ENCODE results near the gene EML6.
"Not testable (repeated sequence)": the region's sequence is repeated elsewhere in the genome, so short reads cannot be mapped to it uniquely, and the experiment has no call there.

EML6 gene

DNA sequence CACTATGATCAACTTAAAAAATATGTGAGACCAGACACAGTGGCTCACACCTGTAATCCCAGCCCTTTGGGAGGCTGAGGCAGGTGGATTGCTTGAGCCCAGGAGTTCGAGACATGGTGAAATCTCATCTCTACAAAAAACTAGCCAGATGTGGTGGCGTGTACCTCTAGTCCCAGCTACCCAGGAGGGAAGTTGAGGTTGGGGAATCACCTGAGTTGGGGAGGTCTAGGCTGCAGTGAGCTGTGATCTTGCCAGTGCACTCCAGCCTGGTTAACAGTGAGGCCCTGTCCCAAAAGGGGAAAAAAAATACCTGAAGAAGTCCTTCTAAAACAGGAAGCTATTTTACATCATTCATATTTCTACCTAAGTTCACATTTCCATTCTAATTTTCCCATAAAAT, 144.0 kb downstream of the EML6 start:
- Histone ChIP-seq H3K27me3 (ENCODE audit: insufficient read depth, low read length, poor library complexity, severe bottlenecking) (no peaks in the 10 kb centered on the region), H3K9me3 (ENCODE audit: insufficient read depth, low read depth, low read length) (no peaks in the 10 kb centered on the region), H2AFZ (ENCODE audit: low read length) (peak overlapping the region; percentile 84), H3K36me3 (ENCODE audit: insufficient read depth, low read length) (no peaks in the 10 kb centered on the region), H3K4me3 (ENCODE audit: low read length, poor library complexity, severe bottlenecking) (no peak overlapping the region), H3K9ac (ENCODE audit: low read depth, low read length, poor library complexity, severe bottlenecking) (no peak overlapping the region), H3K79me2 (ENCODE audit: insufficient read depth, low read length) (no peaks in the 10 kb centered on the region), H3K9me2 (replicated peaks; ENCODE audit: low read depth, low read length) (no peaks in the 10 kb centered on the region), H3K4me1 (ENCODE audit: insufficient read depth, low read length, poor library complexity, severe bottlenecking) (peaks cover 9% of the 10 kb centered on the region), H3F3A (ENCODE audit: low read depth) (no peaks in the 10 kb centered on the region), H3K4me2 (ENCODE audit: low read depth, low read length, poor library complexity, severe bottlenecking) (no peak overlapping the region), H4K20me1 (ENCODE audit: insufficient read depth, low read length, poor library complexity, severe bottlenecking) (no peaks in the 10 kb centered on the region)
- TF ChIP-seq EZH2phosphoT487 (IDR thresholded peaks at IDR 0.05; ENCODE audit: borderline replicate concordance), result no peak
- TF ChIP-seq, protein P1, sequence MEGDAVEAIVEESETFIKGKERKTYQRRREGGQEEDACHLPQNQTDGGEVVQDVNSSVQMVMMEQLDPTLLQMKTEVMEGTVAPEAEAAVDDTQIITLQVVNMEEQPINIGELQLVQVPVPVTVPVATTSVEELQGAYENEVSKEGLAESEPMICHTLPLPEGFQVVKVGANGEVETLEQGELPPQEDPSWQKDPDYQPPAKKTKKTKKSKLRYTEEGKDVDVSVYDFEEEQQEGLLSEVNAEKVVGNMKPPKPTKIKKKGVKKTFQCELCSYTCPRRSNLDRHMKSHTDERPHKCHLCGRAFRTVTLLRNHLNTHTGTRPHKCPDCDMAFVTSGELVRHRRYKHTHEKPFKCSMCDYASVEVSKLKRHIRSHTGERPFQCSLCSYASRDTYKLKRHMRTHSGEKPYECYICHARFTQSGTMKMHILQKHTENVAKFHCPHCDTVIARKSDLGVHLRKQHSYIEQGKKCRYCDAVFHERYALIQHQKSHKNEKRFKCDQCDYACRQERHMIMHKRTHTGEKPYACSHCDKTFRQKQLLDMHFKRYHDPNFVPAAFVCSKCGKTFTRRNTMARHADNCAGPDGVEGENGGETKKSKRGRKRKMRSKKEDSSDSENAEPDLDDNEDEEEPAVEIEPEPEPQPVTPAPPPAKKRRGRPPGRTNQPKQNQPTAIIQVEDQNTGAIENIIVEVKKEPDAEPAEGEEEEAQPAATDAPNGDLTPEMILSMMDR (conservative IDR thresholded peaks at IDR 0.05; ENCODE audit: low read length), result no peak

DNA sequence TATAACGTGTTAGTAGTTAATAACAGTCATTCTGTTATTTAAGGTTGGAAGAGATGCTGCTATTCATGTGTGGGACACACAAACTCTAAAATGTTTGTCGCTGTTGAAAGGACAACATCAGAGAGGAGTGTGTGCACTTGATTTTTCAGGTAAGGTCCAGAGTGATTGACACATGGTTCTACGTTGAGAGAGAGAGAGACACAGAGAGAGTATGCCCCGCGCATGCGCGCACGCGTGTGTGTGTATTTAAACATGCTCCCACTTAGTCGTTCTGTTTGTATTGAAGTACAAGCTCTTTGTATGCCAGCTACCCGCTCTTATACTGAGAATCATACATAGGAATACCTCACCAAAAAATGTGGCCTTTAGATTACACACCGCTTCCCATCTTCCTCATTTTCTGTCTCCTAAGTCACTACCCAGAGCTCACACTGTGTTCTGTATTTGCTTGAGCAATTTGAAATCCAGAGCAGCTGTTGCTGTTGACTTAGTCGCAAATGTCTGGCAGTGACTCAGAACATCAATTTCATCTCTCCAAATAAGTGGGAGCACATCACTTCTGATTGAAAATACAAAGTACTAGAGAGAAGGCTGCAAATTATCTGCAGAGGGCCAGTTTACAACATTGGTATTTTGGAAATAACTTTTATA, 148.1 kb downstream of the EML6 start:
- Histone ChIP-seq H3F3A (ENCODE audit: low read depth) (no peaks in the 10 kb centered on the region), H3K4me3 (ENCODE audit: low read length, poor library complexity, severe bottlenecking) (no peak overlapping the region), H3K27me3 (ENCODE audit: insufficient read depth, low read length, poor library complexity, severe bottlenecking) (no peaks in the 10 kb centered on the region), H3K36me3 (ENCODE audit: insufficient read depth, low read length) (no peaks in the 10 kb centered on the region), H3K9me3 (ENCODE audit: insufficient read depth, low read depth, low read length) (no peaks in the 10 kb centered on the region), H2AFZ (ENCODE audit: low read length) (no peak overlapping the region), H3K4me1 (ENCODE audit: insufficient read depth, low read length, poor library complexity, severe bottlenecking) (peaks cover 8% of the 10 kb centered on the region), H3K9me2 (replicated peaks; ENCODE audit: low read depth, low read length) (no peaks in the 10 kb centered on the region), H3K79me2 (ENCODE audit: insufficient read depth, low read length) (no peaks in the 10 kb centered on the region), H3K4me2 (ENCODE audit: low read depth, low read length, poor library complexity, severe bottlenecking) (no peak overlapping the region), H4K20me1 (ENCODE audit: insufficient read depth, low read length, poor library complexity, severe bottlenecking) (no peaks in the 10 kb centered on the region), H3K9ac (ENCODE audit: low read depth, low read length, poor library complexity, severe bottlenecking) (no peak overlapping the region)
- no peak for TF ChIP-seq EZH2phosphoT487 (IDR thresholded peaks at IDR 0.05; ENCODE audit: borderline replicate concordance)
- TF ChIP-seq, protein P1 (conservative IDR thresholded peaks at IDR 0.05; ENCODE audit: low read length), result no peak

DNA sequence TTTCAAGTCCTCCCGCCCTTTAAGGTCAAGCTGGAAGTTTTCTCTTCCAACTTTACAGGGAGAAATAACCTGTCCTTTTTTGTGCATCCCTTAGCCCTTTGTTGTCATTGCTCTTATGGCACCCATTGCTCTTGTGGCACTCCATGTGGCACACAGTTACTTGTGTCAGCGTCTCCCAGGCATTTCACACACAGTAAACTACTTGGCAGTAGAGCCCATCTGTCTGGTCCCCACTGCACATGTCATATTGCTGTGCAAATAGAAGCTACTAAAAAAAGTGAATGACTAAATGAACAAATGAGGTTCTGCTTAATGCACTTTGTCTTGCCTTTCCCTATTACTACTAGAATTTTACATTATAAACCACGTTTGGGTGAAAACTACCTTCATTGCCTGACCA, 149.3 kb downstream of the EML6 start:
- TF ChIP-seq EZH2phosphoT487 (IDR thresholded peaks at IDR 0.05; ENCODE audit: borderline replicate concordance), result no peak
- TF ChIP-seq, protein P1 (conservative IDR thresholded peaks at IDR 0.05; ENCODE audit: low read length), result no peak
- Histone ChIP-seq H3K9me3 (ENCODE audit: insufficient read depth, low read depth, low read length) (no peaks in the 10 kb centered on the region), H3K36me3 (ENCODE audit: insufficient read depth, low read length) (no peaks in the 10 kb centered on the region), H2AFZ (ENCODE audit: low read length) (no peak overlapping the region), H3K4me2 (ENCODE audit: low read depth, low read length, poor library complexity, severe bottlenecking) (no peak overlapping the region), H4K20me1 (ENCODE audit: insufficient read depth, low read length, poor library complexity, severe bottlenecking) (no peaks in the 10 kb centered on the region), H3K4me3 (ENCODE audit: low read length, poor library complexity, severe bottlenecking) (no peak overlapping the region), H3F3A (ENCODE audit: low read depth) (no peaks in the 10 kb centered on the region), H3K79me2 (ENCODE audit: insufficient read depth, low read length) (no peaks in the 10 kb centered on the region), H3K27me3 (ENCODE audit: insufficient read depth, low read length, poor library complexity, severe bottlenecking) (no peaks in the 10 kb centered on the region), H3K9me2 (replicated peaks; ENCODE audit: low read depth, low read length) (no peaks in the 10 kb centered on the region), H3K9ac (ENCODE audit: low read depth, low read length, poor library complexity, severe bottlenecking) (no peak overlapping the region), H3K4me1 (ENCODE audit: insufficient read depth, low read length, poor library complexity, severe bottlenecking) (no peaks in the 10 kb centered on the region)

DNA sequence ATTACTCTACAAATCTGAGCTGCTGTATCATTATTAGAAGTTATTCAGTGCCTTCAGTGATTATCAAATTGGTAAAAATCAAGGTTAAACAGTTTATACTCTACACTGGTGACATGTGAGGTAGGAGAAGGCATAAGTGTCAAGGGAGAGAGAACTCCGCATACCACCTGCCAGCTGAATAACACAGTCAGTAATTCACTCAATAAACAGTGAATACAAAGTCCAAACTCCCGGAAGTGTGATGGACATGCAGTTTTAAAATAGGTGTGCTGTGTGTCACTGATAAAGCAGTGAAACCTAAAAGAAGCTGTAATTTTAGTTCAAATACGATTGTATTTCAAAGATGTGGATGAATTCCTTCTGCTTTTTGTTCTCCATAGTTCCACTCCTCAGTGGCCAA, 149.8 kb downstream of the EML6 start:
- not testable (repeated sequence) for H3K9ac ChIP-seq (ENCODE audit: low read depth, low read length, poor library complexity, severe bottlenecking); H3K27me3 ChIP-seq (ENCODE audit: insufficient read depth, low read length, poor library complexity, severe bottlenecking); H3K36me3 ChIP-seq (ENCODE audit: insufficient read depth, low read length); H3K4me2 ChIP-seq (ENCODE audit: low read depth, low read length, poor library complexity, severe bottlenecking); H3K4me3 ChIP-seq (ENCODE audit: low read length, poor library complexity, severe bottlenecking); H3K4me1 ChIP-seq (ENCODE audit: insufficient read depth, low read length, poor library complexity, severe bottlenecking); H3K79me2 ChIP-seq (ENCODE audit: insufficient read depth, low read length); H2AFZ ChIP-seq (ENCODE audit: low read length); H4K20me1 ChIP-seq (ENCODE audit: insufficient read depth, low read length, poor library complexity, severe bottlenecking); H3K9me2 ChIP-seq (replicated peaks; ENCODE audit: low read depth, low read length); H3K9me3 ChIP-seq (ENCODE audit: insufficient read depth, low read depth, low read length); H3F3A ChIP-seq (ENCODE audit: low read depth)
